Measurements from ENCODE around the gene RABGAP1L. TPM values are rescaled to one million over a fixed set of nuclear protein-coding genes. Genes with fewer than 3 reads are reported as not detected.

The RABGAP1L gene
- total and polyA plus RNA-seq, 7 experiments from 2014 or later: 38.4 to 97.4 (median 55.1) TPM

DNA sequence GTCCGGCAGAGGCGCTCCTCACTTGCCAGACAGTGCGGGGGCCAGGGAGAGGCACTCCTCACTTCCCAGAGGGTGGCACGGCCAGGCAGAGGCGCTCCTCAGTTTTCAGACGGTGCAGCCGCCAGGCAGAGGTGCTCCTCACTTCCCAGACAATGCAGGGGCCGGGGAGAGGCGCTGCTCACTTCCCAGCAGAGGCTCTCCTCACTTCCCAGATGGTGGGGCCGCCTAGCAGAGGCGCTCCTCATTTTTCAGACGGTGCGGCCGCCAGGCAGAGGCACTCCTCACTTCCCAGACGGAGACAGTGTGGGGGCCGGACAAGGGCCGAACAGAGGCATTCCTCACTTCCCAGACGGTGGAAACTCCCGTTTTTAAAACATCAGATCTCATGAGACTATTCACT is 602.0 kb downstream of the RABGAP1L start:
- H3K27me3 Mint-ChIP-seq: no peaks in the 10 kb centered on the region
- intact Hi-C loops (cut with micrococcal nuclease): no loop called here
- Histone ChIP-seq H3K27ac (ENCODE audit: low read depth, low read length) (no peak overlapping the region), H3K9me3 (ENCODE audit: control insufficient read depth in 2 of 3, low read length in 3 of 3) (no peaks in the 10 kb centered on the region), H3K27me3 (ENCODE audit: control insufficient read depth in 2 of 2, insufficient read depth in 2 of 2, low read length in 2 of 2) (no peaks in the 10 kb centered on the region), H3K36me3 (ENCODE audit: control insufficient read depth in 2 of 3, insufficient read depth in 3 of 3, low read length in 3 of 3) (no peaks in the 10 kb centered on the region), H3K4me3 (ENCODE audit: low read length) (no peak overlapping the region), H3K4me1 (ENCODE audit: control insufficient read depth in 2 of 2, insufficient read depth in 2 of 2, low read length in 2 of 2) (no peaks in the 10 kb centered on the region)
- ChIA-PET POLR2A (no interaction called here), CTCF (no interaction called here)
- H3K27ac Mint-ChIP-seq: peak overlapping the region in 1 of 9 donors; percentile 33
- H3K9me3 Mint-ChIP-seq: peaks cover 0 to 3% (median 0%) of the 10 kb centered on the region in 11 donors
- peaks cover 0 to 19% (median 9%) of the 10 kb centered on the region in 5 donors for H3K36me3 Mint-ChIP-seq
- peaks cover 0 to 4% (median 0%) of the 10 kb centered on the region in 7 donors for H3K4me1 Mint-ChIP-seq
- DNase-seq (no peak), ATAC-seq (no peak)
- H3K4me3 Mint-ChIP-seq: no peak overlapping the region

DNA sequence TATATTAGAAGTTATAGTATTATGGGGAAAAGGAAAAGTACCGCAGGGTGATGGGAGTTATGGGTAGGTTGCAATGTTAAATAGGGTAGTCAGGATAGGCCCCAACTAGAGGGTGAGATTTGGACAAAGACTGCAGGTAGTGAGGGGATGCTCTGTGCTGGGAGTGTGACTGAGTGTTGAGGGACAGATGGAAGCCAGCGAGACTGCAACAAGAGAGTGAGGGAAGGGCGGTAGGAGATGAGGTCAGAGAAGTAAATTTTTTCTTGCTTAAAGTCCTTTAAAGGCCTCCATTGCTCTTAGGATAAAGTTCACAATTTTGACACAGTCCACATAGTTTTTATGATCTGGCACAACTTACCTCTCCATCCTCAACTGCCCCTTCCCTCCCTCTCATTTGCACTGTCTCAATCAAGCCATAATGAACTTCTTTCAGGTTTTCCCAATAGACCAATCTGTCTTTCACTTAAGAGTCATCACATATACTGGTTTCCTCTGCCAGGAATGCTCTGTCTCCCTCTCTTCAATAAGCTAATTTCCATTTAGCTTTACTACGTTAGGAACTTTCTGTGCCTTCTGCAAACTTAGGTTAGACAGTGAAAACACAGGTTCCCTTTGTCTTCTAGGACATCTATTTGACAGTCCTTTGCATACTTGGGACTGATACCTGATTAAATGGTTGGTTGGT is 602.7 kb downstream of the RABGAP1L start:
- DNase-seq (no peak), ATAC-seq (no peak)
- intact Hi-C loops (cut with micrococcal nuclease): no loop called here
- Mint-ChIP-seq H3K27ac (peak overlapping the region in 1 of 9 donors; percentile 33), H3K4me1 (peaks cover 0 to 4% (median 0%) of the 10 kb centered on the region in 7 donors), H3K27me3 (no peaks in the 10 kb centered on the region), H3K36me3 (peaks cover 0 to 19% (median 9%) of the 10 kb centered on the region in 5 donors), H3K4me3 (no peak overlapping the region), H3K9me3 (peaks cover 0 to 3% (median 0%) of the 10 kb centered on the region in 11 donors)
- Histone ChIP-seq H3K27ac (ENCODE audit: low read depth, low read length) (no peak overlapping the region), H3K4me3 (ENCODE audit: low read length) (no peak overlapping the region), H3K36me3 (ENCODE audit: control insufficient read depth in 2 of 3, insufficient read depth in 3 of 3, low read length in 3 of 3) (no peaks in the 10 kb centered on the region), H3K9me3 (ENCODE audit: control insufficient read depth in 2 of 3, low read length in 3 of 3) (no peaks in the 10 kb centered on the region), H3K27me3 (ENCODE audit: control insufficient read depth in 2 of 2, insufficient read depth in 2 of 2, low read length in 2 of 2) (no peaks in the 10 kb centered on the region), H3K4me1 (ENCODE audit: control insufficient read depth in 2 of 2, insufficient read depth in 2 of 2, low read length in 2 of 2) (no peaks in the 10 kb centered on the region)
- CTCF ChIA-PET: no interaction called here
- POLR2A ChIA-PET: interaction anchor here (0.6 kb wide), 1 partner anchor 21 kb away, joined by 4 read pairs; no protein-coding TSS in a partner anchor

DNA sequence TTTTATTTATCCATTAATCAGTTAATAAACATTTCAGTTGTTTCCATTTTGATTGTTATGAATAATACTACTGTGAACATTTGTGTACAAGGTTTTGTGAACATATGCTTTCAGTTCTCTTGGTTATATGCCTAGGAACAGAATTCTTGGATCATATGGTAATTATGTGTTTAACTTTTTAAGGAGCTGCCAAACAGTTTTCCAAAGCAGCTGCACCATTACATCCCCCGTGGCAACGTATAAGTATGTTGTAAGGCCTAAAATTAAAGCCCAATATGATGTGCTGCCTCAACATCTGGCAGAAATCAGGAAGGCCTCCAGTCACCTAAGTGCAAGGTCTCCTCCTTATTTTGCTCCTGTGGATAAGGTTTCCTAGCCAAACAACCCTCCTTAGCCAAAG is 604.9 kb downstream of the RABGAP1L start:
- no peaks in the 10 kb centered on the region for H3K36me3 ChIP-seq (ENCODE audit: control insufficient read depth in 2 of 3, insufficient read depth in 3 of 3, low read length in 3 of 3)
- ATAC-seq (no peak), DNase-seq (no peak)
- H3K4me1 ChIP-seq (ENCODE audit: control insufficient read depth in 2 of 2, insufficient read depth in 2 of 2, low read length in 2 of 2): no peaks in the 10 kb centered on the region
- H3K4me3 Mint-ChIP-seq: no peak overlapping the region
- H3K4me3 ChIP-seq (ENCODE audit: low read length): no peak overlapping the region
- no peaks in the 10 kb centered on the region for H3K27me3 ChIP-seq (ENCODE audit: control insufficient read depth in 2 of 2, insufficient read depth in 2 of 2, low read length in 2 of 2)
- ChIA-PET CTCF (no interaction called here), POLR2A (no interaction called here)
- H3K9me3 Mint-ChIP-seq: no peaks in the 10 kb centered on the region
- no peaks in the 10 kb centered on the region for H3K9me3 ChIP-seq (ENCODE audit: control insufficient read depth in 2 of 3, low read length in 3 of 3)
- no peaks in the 10 kb centered on the region for H3K27me3 Mint-ChIP-seq
- no peak overlapping the region for H3K27ac Mint-ChIP-seq
- no peak overlapping the region for H3K27ac ChIP-seq (ENCODE audit: low read depth, low read length)
- H3K4me1 Mint-ChIP-seq: peaks cover 0 to 9% (median 0%) of the 10 kb centered on the region in 7 donors
- peaks cover 0 to 8% (median 4%) of the 10 kb centered on the region in 5 donors for H3K36me3 Mint-ChIP-seq
- intact Hi-C loops (cut with micrococcal nuclease): no loop called here

DNA sequence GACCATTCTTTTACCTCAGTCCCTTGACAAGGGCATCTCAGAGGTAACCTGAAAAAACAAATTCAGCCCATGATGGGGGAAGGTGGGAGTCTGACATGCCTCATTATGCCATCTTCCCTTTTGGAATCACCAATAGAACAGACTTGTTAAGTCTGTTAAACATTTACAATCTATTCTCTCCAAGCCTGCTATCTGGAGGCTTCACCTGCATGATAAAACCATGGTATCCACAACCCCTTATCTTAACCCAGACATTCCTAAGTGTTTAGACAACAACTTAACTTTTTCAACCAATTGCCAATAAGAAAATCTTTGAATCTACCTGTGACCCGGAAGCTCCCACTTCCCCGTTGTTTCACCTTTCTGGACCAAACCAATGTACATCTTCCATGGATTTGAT is 607.4 kb downstream of the RABGAP1L start:
- Histone ChIP-seq H3K36me3 (ENCODE audit: control insufficient read depth in 2 of 3, insufficient read depth in 3 of 3, low read length in 3 of 3) (no peaks in the 10 kb centered on the region), H3K9me3 (ENCODE audit: control insufficient read depth in 2 of 3, low read length in 3 of 3) (no peaks in the 10 kb centered on the region), H3K27me3 (ENCODE audit: control insufficient read depth in 2 of 2, insufficient read depth in 2 of 2, low read length in 2 of 2) (no peaks in the 10 kb centered on the region), H3K27ac (ENCODE audit: low read depth, low read length) (no peak overlapping the region), H3K4me1 (ENCODE audit: control insufficient read depth in 2 of 2, insufficient read depth in 2 of 2, low read length in 2 of 2) (no peaks in the 10 kb centered on the region), H3K4me3 (ENCODE audit: low read length) (no peak overlapping the region)
- CTCF ChIA-PET: interaction anchor here (0.7 to 1.2 kb wide), 2 partner anchors 358 to 503 kb away, joined by 3 to 4 read pairs; no protein-coding TSS in a partner anchor
- DNase-seq (no peak), ATAC-seq (no peak)
- H3K9me3 Mint-ChIP-seq: no peaks in the 10 kb centered on the region
- H3K27ac Mint-ChIP-seq: peak overlapping the region in 1 of 9 donors; percentile 34
- peaks cover 0 to 4% (median 3%) of the 10 kb centered on the region in 5 donors for H3K36me3 Mint-ChIP-seq
- intact Hi-C loops (cut with micrococcal nuclease): no loop called here
- no peak overlapping the region for H3K4me3 Mint-ChIP-seq
- POLR2A ChIA-PET: interaction anchor here (0.6 to 0.9 kb wide), 2 partner anchors 256 to 743 kb away, joined by 3 read pairs; partner anchors contain the start of gene MRPS14
- H3K27me3 Mint-ChIP-seq: no peaks in the 10 kb centered on the region
- H3K4me1 Mint-ChIP-seq: peaks cover 0 to 16% (median 4%) of the 10 kb centered on the region in 7 donors

DNA sequence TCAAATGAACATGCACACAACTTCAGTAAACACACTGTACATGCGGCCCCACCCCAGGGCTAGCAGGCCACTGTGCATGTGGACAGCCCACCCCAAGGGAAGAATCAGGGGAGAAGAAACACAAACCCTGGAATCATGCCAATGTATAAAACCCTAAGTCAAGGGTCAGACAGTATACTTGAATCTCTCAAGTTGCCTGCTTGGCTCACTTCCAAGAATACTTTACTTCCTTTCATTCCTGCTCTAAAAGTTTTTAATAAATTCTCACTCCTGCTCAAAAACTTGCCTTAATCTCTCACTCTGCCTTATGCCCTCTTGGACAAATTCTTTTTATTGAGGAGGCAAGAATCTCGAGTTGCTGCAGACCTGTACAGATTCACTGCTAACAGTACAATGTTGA is 609.2 kb downstream of the RABGAP1L start:
- DNase-seq: no peak
- H3K4me3 ChIP-seq (ENCODE audit: low read length): no peak overlapping the region
- intact Hi-C loops (cut with micrococcal nuclease): no loop called here
- no peaks in the 10 kb centered on the region for H3K27me3 ChIP-seq (ENCODE audit: control insufficient read depth in 2 of 2, insufficient read depth in 2 of 2, low read length in 2 of 2)
- Mint-ChIP-seq H3K4me1 (peaks cover 0 to 18% (median 4%) of the 10 kb centered on the region in 7 donors), H3K36me3 (peaks cover 0 to 4% (median 0%) of the 10 kb centered on the region in 5 donors), H3K9me3 (no peaks in the 10 kb centered on the region), H3K4me3 (no peak overlapping the region), H3K27ac (peak overlapping the region in 4 of 9 donors; percentile 20 to 39 (median 30)), H3K27me3 (no peaks in the 10 kb centered on the region)
- no peaks in the 10 kb centered on the region for H3K36me3 ChIP-seq (ENCODE audit: control insufficient read depth in 2 of 3, insufficient read depth in 3 of 3, low read length in 3 of 3)
- no peaks in the 10 kb centered on the region for H3K9me3 ChIP-seq (ENCODE audit: control insufficient read depth in 2 of 3, low read length in 3 of 3)
- ChIA-PET CTCF (no interaction called here), POLR2A (no interaction called here)
- ATAC-seq: no peak
- H3K27ac ChIP-seq (ENCODE audit: low read depth, low read length): no peak overlapping the region
- H3K4me1 ChIP-seq (ENCODE audit: control insufficient read depth in 2 of 2, insufficient read depth in 2 of 2, low read length in 2 of 2): no peaks in the 10 kb centered on the region

DNA sequence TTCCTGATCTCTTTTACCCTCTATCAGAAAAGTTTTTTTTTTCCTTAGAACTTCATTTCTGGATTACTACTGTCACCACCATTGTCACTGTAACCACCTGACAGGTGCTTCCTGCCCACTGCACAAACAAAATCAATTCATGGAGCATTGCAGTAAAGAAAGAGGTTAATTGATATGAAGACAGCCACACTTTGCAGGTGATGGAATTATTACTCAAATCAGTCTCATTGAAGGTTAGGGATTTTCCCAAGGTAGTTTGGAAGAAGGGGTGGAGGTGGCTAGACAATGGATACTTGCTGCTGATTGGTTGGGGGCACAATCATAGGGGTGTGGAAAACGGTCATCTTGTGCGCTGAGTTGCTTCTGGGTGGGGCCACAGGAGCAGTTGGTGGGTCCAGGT is 609.6 kb downstream of the RABGAP1L start:
- peak overlapping the region in 2 of 9 donors; percentile 25 to 39 for H3K27ac Mint-ChIP-seq
- no peak overlapping the region for H3K4me3 ChIP-seq (ENCODE audit: low read length)
- POLR2A ChIA-PET: no interaction called here

More for the DNA sequence above, 609.6 kb downstream of the RABGAP1L start:
- Mint-ChIP-seq H3K9me3 (no peaks in the 10 kb centered on the region), H3K27me3 (no peaks in the 10 kb centered on the region), H3K4me3 (no peak overlapping the region), H3K4me1 (peaks cover 0 to 18% (median 4%) of the 10 kb centered on the region in 7 donors), H3K36me3 (peaks cover 0 to under 1% (median 0%) of the 10 kb centered on the region in 5 donors)
- H3K27me3 ChIP-seq (ENCODE audit: control insufficient read depth in 2 of 2, insufficient read depth in 2 of 2, low read length in 2 of 2): no peaks in the 10 kb centered on the region
- no peaks in the 10 kb centered on the region for H3K9me3 ChIP-seq (ENCODE audit: control insufficient read depth in 2 of 3, low read length in 3 of 3)
- no peaks in the 10 kb centered on the region for H3K4me1 ChIP-seq (ENCODE audit: control insufficient read depth in 2 of 2, insufficient read depth in 2 of 2, low read length in 2 of 2)
- no peak overlapping the region for H3K27ac ChIP-seq (ENCODE audit: low read depth, low read length)
- no peaks in the 10 kb centered on the region for H3K36me3 ChIP-seq (ENCODE audit: control insufficient read depth in 2 of 3, insufficient read depth in 3 of 3, low read length in 3 of 3)
- ATAC-seq (no peak), DNase-seq (no peak)
- intact Hi-C loops (cut with micrococcal nuclease): no loop called here
- CTCF ChIA-PET: no interaction called here

Data from naive thymus-derived CD4-positive, alpha-beta T cell (primary cell).